T-helper 17 cell (primary cell): ENCODE data around the gene ARPC1A. TPM values are rescaled to one million over a fixed set of nuclear protein-coding genes. Genes with fewer than 3 reads are reported as not detected.
A peak's percentile ranks its signal among the peaks of the same experiment; 100 is the strongest.
"Not testable (repeated sequence)": the region's sequence is repeated elsewhere in the genome, so short reads cannot be mapped to it uniquely, and the experiment has no call there.

Experiments
- ATAC-seq: fragments of 150-1000 bp; cut with Tn5 transposase; 2 replicates; pipeline ENCODE4 v1.10.0; 2021; ENCODE audit warnings: mild to moderate bottlenecking, moderate library complexity
- DNase-seq, 3 donors: peaks; one replicate each; pipeline versions ENCODE4 v3.0.0 to v3.0.0-alpha.2; 2020 to 2021
- H3K9me3 ChIP-seq: one replicate; pipeline ENCODE4 v1.7.0; 2013; ENCODE audit warnings: low read length, mild to moderate bottlenecking; ENCODE audit not compliant: control insufficient read depth, poor library complexity, severe bottlenecking
- H3K27ac Mint-ChIP-seq: one replicate; pipeline ENCODE4 v1.8.0; 2022; ENCODE audit warnings: mild to moderate bottlenecking, moderate library complexity, mixed read lengths
- H3K27me3 Mint-ChIP-seq: one replicate; pipeline ENCODE4 v1.8.0; 2022; ENCODE audit warnings: mixed read lengths
- H3K36me3 Mint-ChIP-seq: one replicate; pipeline ENCODE4 v1.8.0; 2022; ENCODE audit warnings: low read depth, mixed read lengths
- H3K4me1 Mint-ChIP-seq: one replicate; pipeline ENCODE4 v1.8.0; 2022; ENCODE audit warnings: mild to moderate bottlenecking, mixed read lengths
- H3K4me3 Mint-ChIP-seq: one replicate; pipeline ENCODE4 v1.8.0; 2022; ENCODE audit warnings: mild to moderate bottlenecking, moderate library complexity, mixed read lengths
- total RNA-seq, 4 donors: library from RNA in 2 of 4; stranded (reverse) in 2 of 4; gene quantifications; one replicate each; pipeline ENCODE4 v1.2.3 and lab custom pipeline; 2022 to 2026

The ARPC1A gene
- total RNA-seq, 2 donors from 2014 or later = 29.2 to 37.7 TPM

DNA sequence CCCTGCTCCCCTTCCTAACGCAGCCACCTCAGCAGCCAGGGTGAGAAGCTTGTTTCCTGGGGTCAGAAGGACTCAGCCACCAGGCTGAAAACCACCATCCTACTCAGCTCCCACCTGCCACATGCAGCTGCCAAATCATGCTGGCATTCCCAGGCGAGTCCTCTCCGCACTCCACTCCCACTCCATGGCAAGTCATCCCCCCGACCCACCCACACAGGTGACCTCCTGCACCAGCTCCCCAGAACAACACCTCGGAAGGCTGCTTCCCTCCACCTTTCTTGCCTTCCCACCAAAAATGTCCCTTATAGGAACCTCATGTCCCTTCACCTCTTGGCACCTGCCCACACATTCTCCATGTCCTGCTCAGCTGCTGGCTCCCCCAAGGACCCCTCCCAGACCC lies 78.1 kb downstream of the ARPC1A start:
- H3K36me3 Mint-ChIP-seq = peaks cover 8% of the 10 kb centered on the region
- peaks cover 32% of the 10 kb centered on the region for H3K4me1 Mint-ChIP-seq
- H3K27ac Mint-ChIP-seq = peak overlapping the region; percentile 65
- H3K27me3 Mint-ChIP-seq = no peaks in the 10 kb centered on the region
- DNase-seq (no peak), ATAC-seq (no peak)
- no peak overlapping the region for H3K4me3 Mint-ChIP-seq
- no peaks in the 10 kb centered on the region for H3K9me3 ChIP-seq

DNA sequence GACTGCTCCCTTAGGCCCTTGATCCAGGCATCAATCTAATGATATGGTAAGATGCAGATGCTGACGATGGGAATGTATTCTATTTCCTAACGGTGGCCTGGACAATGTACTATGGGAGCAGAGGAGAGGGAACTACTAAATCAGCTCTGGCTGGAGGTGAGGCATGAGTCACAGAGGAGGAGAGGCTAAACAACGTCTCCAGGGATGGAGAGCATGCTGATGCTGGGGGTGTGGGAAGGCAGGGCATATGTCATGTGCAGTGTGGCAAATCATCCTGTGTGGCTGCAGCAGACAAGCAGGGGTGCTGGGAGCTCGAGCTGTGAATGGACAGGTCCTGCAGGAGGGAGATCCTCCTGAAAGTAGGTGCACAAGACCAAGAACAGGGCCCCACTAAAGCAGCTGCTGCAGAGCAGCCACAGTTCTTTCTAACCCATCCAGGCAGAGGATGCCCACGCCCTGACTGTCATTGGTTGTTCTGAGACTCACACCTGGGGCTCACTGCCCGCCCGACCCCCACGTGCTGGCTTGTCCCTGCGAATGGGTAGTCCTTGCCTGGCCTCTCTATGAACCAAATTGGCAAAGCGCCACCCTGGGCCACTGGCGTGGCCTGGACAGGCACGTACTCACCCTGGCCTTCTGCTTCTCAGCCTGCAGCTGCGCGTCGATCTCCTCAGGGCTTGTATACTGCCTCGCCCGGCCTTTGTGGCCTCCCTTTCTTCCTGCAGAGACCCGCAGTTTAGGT lies 78.7 kb downstream of the ARPC1A start:
- H3K4me3 Mint-ChIP-seq = no peak overlapping the region
- H3K27ac Mint-ChIP-seq = peak overlapping the region; percentile 65
- no peaks in the 10 kb centered on the region for H3K27me3 Mint-ChIP-seq
- H3K36me3 Mint-ChIP-seq = peaks cover 11% of the 10 kb centered on the region
- H3K9me3 ChIP-seq = no peaks in the 10 kb centered on the region
- peaks cover 34% of the 10 kb centered on the region for H3K4me1 Mint-ChIP-seq
- ATAC-seq (no peak), DNase-seq (no peak)

DNA sequence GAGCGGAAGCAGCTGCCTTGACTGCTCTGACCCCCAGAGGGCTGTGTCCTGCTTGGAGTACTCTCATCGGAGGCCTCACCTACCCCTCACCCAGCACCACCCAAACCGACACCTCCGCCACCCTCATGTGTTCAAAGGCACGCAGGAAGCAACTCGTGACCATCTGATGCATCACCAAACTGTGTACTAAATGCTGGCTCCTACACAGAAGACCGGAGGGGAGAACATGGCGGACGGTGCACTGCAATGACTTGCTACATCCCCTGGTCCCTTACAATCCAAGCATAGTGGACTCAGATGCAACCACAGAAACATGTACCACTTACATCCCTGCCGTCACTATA lies 79.3 kb downstream of the ARPC1A start:
- ATAC-seq (no peak), DNase-seq (no peak)
- Mint-ChIP-seq H3K36me3 (peaks cover 11% of the 10 kb centered on the region), H3K27me3 (no peaks in the 10 kb centered on the region), H3K4me3 (no peak overlapping the region), H3K4me1 (peaks cover 39% of the 10 kb centered on the region), H3K27ac (no peak overlapping the region)
- H3K9me3 ChIP-seq = no peaks in the 10 kb centered on the region

GRCh38 chr7:99406557-99406956 lies 80.9 kb downstream of the ARPC1A start:
- peaks cover 44% of the 10 kb centered on the region for H3K4me1 Mint-ChIP-seq
- no peaks in the 10 kb centered on the region for H3K9me3 ChIP-seq
- H3K27ac Mint-ChIP-seq = peak overlapping the region; percentile 99
- H3K27me3 Mint-ChIP-seq = no peaks in the 10 kb centered on the region
- peak overlapping the region; percentile 100 for H3K4me3 Mint-ChIP-seq
- ATAC-seq = no peak
- H3K36me3 Mint-ChIP-seq = peaks cover 14% of the 10 kb centered on the region
- DNase-seq = no peak

DNA sequence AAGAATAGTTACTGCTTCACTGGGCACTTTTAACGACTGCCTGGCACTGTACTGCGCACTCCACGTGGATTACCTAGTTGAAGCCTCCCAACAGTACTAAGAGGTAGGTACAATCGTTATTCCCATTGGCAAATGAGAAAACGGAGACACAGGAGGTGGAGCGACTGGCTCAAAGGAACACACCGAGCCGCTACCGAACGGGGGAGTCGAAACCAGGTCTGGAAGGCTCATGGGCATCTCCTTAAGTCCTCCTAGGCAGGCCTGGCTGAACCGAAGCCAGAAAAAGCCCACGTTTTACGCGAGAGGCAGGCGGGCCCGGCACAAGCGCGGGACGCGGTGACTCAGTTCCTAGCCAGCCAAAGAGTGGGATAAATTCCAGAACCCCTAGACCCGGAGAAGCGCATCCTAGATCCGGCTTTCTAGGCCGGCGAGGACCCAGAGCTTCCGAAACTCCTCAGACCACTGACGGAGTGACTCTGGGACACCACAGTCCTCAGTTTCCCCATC lies 82.2 kb downstream of the ARPC1A start:
- Mint-ChIP-seq H3K4me3 (peak overlapping the region; percentile 100), H3K36me3 (peaks cover 12% of the 10 kb centered on the region), H3K4me1 (peaks cover 42% of the 10 kb centered on the region), H3K27me3 (no peaks in the 10 kb centered on the region), H3K27ac (peak overlapping the region; percentile 99)
- no peaks in the 10 kb centered on the region for H3K9me3 ChIP-seq
- DNase-seq = no peak
- no peak for ATAC-seq

DNA sequence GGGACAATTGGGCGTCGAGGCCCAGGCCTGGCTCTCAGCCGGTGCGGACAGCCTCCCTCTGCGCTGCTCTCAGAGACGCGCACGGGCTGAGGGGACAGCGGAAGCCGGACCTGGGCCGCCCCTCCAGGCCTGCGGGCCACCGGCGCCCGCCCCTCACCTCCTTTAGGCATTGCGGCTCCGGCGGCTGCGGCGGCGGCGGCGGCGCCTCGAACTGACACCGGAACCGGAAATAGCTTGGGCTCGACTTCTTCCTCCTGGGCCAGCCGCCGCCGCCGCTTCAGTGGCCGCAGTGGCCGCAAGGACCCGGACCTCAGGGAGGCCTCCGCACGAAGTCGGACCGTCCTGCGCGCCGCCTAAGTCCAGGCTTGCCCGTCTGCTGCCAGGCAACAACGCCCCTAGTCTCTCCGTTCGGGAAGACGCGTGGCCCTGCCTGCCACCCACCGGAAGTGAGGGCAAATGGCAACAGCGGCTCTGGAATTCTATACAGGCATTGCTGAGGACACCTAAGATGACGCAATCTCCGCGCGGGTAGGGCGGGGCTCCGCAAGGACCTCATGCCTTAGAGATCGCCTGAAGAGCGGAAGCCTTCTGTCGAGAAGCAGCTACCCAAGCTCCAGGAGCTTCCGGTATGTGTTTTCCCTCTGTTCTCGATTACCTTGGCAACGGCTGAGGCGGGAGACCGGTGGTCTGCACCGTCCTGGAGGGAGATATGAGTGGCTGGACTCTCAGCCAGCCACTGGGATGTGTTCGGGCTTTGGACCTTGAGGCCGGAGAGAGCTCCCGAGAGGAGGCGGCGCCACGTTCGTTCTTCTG lies 82.9 kb downstream of the ARPC1A start, which contains the start of the genes BUD31 and PDAP1:
Gene BUD31, plus strand, starts transcription at position 591 of the 813 bp plus-strand sequence. CDS start 2,124 bp downstream, outside the sequence.
Gene PDAP1, minus strand, starts transcription at position 219 of the 813 bp plus-strand sequence. Its CDS starts 49 bp downstream, at position 170.
- no peaks in the 10 kb centered on the region for H3K27me3 Mint-ChIP-seq
- no peaks in the 10 kb centered on the region for H3K9me3 ChIP-seq

GRCh38 chr7:99409192-99409572 lies 83.5 kb downstream of the ARPC1A start:
- peak overlapping the region; percentile 99 for H3K27ac Mint-ChIP-seq
- H3K4me3 Mint-ChIP-seq = peak overlapping the region; percentile 100
- H3K36me3 Mint-ChIP-seq = peaks cover 6% of the 10 kb centered on the region
- peaks cover 39% of the 10 kb centered on the region for H3K4me1 Mint-ChIP-seq
- no peak for DNase-seq
- H3K9me3 ChIP-seq = no peaks in the 10 kb centered on the region
- peak; percentile 15 for ATAC-seq
- no peaks in the 10 kb centered on the region for H3K27me3 Mint-ChIP-seq

More for the DNA sequence above, 82.9 kb downstream of the ARPC1A start, which contains the start of the genes BUD31 and PDAP1:
- peak; percentile 87 for ATAC-seq
- DNase-seq = peak; percentile 77 to 94 (median 90)
- Mint-ChIP-seq H3K27ac (peak within 1 kb of the TSS; percentile 99), H3K4me3 (peak within 1 kb of the TSS; percentile 100), H3K36me3 (peaks cover 9% of the 10 kb centered on the region), H3K4me1 (peaks cover 42% of the 10 kb centered on the region)

- Mint-ChIP-seq H3K27ac (peak overlapping the region; percentile 99), H3K4me1 (peaks cover 39% of the 10 kb centered on the region), H3K27me3 (no peaks in the 10 kb centered on the region), H3K4me3 (peak overlapping the region; percentile 100), H3K36me3 (peaks cover 5% of the 10 kb centered on the region)
- H3K9me3 ChIP-seq = no peaks in the 10 kb centered on the region
- DNase-seq (no peak), ATAC-seq (no peak)
Observed at GRCh38 chr7:99409806-99410205, 84.1 kb downstream of the ARPC1A start.

DNA sequence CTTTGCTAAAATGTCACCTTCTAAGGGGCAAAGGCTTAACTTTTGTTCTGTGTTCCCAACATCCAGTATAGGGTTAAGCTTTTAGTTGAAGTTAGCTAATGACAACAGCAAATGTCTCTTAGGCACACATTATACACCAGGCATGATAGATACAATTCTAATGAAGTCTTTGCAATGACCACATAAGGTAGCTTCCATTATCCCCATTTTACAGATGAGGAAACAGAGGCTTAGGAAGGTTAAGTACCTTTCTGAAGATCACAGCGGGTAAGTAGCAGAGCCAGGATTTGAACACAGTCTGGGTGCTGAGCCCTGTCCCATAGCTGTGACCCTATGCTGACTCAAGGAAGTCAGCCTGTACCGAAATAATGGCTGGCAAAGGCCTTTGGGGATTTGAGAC lies 84.9 kb downstream of the ARPC1A start:
- no peaks in the 10 kb centered on the region for H3K27me3 Mint-ChIP-seq
- peak overlapping the region; percentile 99 for H3K27ac Mint-ChIP-seq
- H3K4me1 Mint-ChIP-seq = peaks cover 44% of the 10 kb centered on the region
- DNase-seq (no peak), ATAC-seq (no peak)
- peaks cover 9% of the 10 kb centered on the region for H3K36me3 Mint-ChIP-seq
- peak overlapping the region; percentile 100 for H3K4me3 Mint-ChIP-seq
- H3K9me3 ChIP-seq = no peaks in the 10 kb centered on the region

GRCh38 chr7:99415513-99416127 lies 89.9 kb downstream of the ARPC1A start:
- not testable (repeated sequence) for H3K36me3 Mint-ChIP-seq, DNase-seq, ATAC-seq, H3K9me3 ChIP-seq, H3K4me3 Mint-ChIP-seq, H3K27me3 Mint-ChIP-seq
- Mint-ChIP-seq H3K4me1 (peaks cover 15% of the 10 kb centered on the region), H3K27ac (peak overlapping the region; percentile 41)
